Breast epithelium (tissue), 3 donors: Measurements from ENCODE around the gene GALNT10.

Experiments used
- POLR2A ChIP-seq: fragments of 450-650 bp; IDR thresholded peaks from one replicate; pipeline ENCODE4 v1.6.1; 2016; ENCODE audit warnings: antibody characterized with exemption, mild to moderate bottlenecking, moderate library complexity
- POLR2AphosphoS5 ChIP-seq, 3 donors: sonication (generic); formaldehyde crosslinking; IDR thresholded peaks; one replicate each; pipeline ENCODE4 v1.6.1; 2017; ENCODE audit warnings: antibody characterized with exemption in 3 of 3
- TF ChIP-seq, protein P1 (sequence below), 3 donors: fragments of 450-650 bp; IDR thresholded peaks; one replicate each; pipeline ENCODE4 v1.5.1; 2016 to 2017; ENCODE audit warnings: antibody characterized with exemption in 3 of 3, mild to moderate bottlenecking in 3 of 3, moderate library complexity in 3 of 3

DNA sequence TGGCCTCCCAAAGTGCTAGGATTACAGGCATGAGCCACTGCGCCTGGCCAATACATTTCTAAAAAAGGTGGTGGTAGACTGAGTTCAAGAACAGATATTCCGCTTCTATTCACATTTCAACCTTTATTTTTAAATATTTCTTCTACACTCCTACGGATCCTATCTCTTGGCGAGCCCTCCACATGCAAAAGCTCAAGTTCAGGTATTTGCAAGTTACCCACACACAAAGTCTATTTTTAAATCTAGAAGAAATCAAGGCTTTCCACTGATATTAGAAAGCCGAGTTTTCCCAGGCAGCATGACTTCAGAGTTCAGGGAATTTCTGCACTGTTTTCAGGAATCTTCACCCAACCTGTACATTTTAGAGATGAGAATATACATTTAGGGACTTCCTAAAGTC, 153.9 kb downstream of the GALNT10 start:
- TF ChIP-seq, protein P1, sequence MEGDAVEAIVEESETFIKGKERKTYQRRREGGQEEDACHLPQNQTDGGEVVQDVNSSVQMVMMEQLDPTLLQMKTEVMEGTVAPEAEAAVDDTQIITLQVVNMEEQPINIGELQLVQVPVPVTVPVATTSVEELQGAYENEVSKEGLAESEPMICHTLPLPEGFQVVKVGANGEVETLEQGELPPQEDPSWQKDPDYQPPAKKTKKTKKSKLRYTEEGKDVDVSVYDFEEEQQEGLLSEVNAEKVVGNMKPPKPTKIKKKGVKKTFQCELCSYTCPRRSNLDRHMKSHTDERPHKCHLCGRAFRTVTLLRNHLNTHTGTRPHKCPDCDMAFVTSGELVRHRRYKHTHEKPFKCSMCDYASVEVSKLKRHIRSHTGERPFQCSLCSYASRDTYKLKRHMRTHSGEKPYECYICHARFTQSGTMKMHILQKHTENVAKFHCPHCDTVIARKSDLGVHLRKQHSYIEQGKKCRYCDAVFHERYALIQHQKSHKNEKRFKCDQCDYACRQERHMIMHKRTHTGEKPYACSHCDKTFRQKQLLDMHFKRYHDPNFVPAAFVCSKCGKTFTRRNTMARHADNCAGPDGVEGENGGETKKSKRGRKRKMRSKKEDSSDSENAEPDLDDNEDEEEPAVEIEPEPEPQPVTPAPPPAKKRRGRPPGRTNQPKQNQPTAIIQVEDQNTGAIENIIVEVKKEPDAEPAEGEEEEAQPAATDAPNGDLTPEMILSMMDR (IDR thresholded peaks at IDR 0.05), result no peak
- TF ChIP-seq POLR2AphosphoS5 (IDR thresholded peaks at IDR 0.05), result no peak
- TF ChIP-seq POLR2A, result no peak
